Peyer's patch (tissue), 4 donors: ENCODE measurements around the gene TNP2. TPM values are rescaled to one million over a fixed set of nuclear protein-coding genes. Genes with fewer than 3 reads are reported as not detected.
"Not testable (repeated sequence)": the region's sequence is repeated elsewhere in the genome, so short reads cannot be mapped to it uniquely, and the experiment has no call there.

ENCODE experiments used
- DNase-seq, 3 donors: peaks; one replicate each; pipeline ENCODE4 v3.0.0-alpha.2; 2017 to 2019
- H3K27ac ChIP-seq, 4 donors: fragments of 200-600 bp; sonication (generic); one replicate each; pipeline ENCODE4 v1.5.1; 2016 to 2019
- H3K27me3 ChIP-seq, 2 donors: fragments of 200-600 bp; sonication (generic); one replicate each; pipeline ENCODE4 v1.5.1; 2019
- H3K36me3 ChIP-seq, 3 donors: fragments of 200-600 bp; sonication (generic); one replicate each; pipeline ENCODE4 v1.5.1; 2016 to 2019
- H3K4me1 ChIP-seq, 4 donors: fragments of 200-600 bp; sonication (generic); one replicate each; pipeline ENCODE4 v1.5.1; 2016 to 2019
- H3K4me3 ChIP-seq, 4 donors: fragments of 200-600 bp; sonication (generic); 1 replicate in 3 of 4; 2 replicates in 1 of 4; pipeline ENCODE4 v1.5.1; 2016 to 2019; ENCODE audit warnings: mild to moderate bottlenecking in 1 of 4
- H3K9me3 ChIP-seq, 4 donors: fragments of 200-600 bp; sonication (generic); one replicate each; pipeline ENCODE4 v1.5.1; 2016 to 2019; ENCODE audit warnings: mild to moderate bottlenecking in 1 of 4
- POLR2A ChIP-seq, 2 donors: fragments of 450-650 bp; IDR thresholded peaks; one replicate each; pipeline ENCODE4 v1.5.1; 2017; ENCODE audit warnings: antibody characterized with exemption in 2 of 2, mild to moderate bottlenecking in 2 of 2, moderate library complexity in 2 of 2
- total RNA-seq, 4 donors: library from RNA; depleted of rRNA; stranded (reverse); fragments of >200 nt; gene quantifications; one replicate each; pipeline ENCODE4 v1.1.0, GENCODE V29; 2016
- TF ChIP-seq, protein P1 (sequence below), 6 experiments: fragments of 450-650 bp in 4 of 6; fragments of 200-600 bp in 2 of 6; sonication (generic) in 1 of 6; IDR thresholded peaks; one replicate each; pipeline ENCODE4 v1.5.1; 2017 to 2019; ENCODE audit warnings: antibody characterized with exemption in 6 of 6, mild to moderate bottlenecking in 3 of 6, moderate library complexity in 1 of 6

The TNP2 gene
- total RNA-seq, 4 donors from 2014 or later, result not detected

DNA sequence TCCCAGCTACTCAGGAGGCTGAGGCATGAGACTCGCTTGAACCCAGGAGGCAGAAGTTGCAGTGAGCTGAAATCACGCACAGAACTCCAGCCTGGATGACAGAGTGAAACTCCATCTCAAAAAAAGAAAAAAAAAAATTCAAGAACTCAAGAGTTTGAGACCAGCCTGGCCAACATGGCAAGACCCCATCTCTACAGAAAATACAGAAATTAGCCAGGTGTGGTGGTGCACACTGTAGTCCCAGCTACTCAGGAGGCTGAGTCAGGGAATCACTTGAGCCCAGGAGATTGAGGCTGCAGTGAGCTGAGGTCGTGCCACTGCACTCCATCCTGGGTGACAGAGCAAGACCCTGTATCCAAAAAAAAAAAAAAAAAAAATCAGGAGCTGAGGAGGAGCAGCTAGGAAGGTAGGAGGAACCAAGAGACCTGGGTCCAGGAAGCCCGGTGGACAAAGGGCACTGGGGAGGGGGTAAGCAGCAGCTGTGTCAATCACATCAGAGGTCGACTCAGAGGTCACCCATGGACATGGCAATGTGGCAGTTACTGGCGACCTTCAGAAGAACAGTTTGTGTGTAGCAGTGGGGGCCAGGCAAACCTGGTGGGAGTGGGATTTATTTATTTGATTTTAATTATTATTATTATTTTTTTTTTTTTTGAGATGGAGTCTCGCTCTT is 23.1 kb upstream of the TNP2 start:
- no peak overlapping the region for H3K4me3 ChIP-seq
- H3K4me1 ChIP-seq, result peaks cover 0 to 6% (median 4%) of the 10 kb centered on the region in 4 donors
- TF ChIP-seq, protein P1, sequence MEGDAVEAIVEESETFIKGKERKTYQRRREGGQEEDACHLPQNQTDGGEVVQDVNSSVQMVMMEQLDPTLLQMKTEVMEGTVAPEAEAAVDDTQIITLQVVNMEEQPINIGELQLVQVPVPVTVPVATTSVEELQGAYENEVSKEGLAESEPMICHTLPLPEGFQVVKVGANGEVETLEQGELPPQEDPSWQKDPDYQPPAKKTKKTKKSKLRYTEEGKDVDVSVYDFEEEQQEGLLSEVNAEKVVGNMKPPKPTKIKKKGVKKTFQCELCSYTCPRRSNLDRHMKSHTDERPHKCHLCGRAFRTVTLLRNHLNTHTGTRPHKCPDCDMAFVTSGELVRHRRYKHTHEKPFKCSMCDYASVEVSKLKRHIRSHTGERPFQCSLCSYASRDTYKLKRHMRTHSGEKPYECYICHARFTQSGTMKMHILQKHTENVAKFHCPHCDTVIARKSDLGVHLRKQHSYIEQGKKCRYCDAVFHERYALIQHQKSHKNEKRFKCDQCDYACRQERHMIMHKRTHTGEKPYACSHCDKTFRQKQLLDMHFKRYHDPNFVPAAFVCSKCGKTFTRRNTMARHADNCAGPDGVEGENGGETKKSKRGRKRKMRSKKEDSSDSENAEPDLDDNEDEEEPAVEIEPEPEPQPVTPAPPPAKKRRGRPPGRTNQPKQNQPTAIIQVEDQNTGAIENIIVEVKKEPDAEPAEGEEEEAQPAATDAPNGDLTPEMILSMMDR (IDR thresholded peaks at IDR 0.05), result no peak
- no peak overlapping the region for H3K27ac ChIP-seq
- no peaks in the 10 kb centered on the region for H3K36me3 ChIP-seq
- no peaks in the 10 kb centered on the region for H3K9me3 ChIP-seq
- H3K27me3 ChIP-seq, result no peaks in the 10 kb centered on the region
- DNase-seq, result no peak

DNA sequence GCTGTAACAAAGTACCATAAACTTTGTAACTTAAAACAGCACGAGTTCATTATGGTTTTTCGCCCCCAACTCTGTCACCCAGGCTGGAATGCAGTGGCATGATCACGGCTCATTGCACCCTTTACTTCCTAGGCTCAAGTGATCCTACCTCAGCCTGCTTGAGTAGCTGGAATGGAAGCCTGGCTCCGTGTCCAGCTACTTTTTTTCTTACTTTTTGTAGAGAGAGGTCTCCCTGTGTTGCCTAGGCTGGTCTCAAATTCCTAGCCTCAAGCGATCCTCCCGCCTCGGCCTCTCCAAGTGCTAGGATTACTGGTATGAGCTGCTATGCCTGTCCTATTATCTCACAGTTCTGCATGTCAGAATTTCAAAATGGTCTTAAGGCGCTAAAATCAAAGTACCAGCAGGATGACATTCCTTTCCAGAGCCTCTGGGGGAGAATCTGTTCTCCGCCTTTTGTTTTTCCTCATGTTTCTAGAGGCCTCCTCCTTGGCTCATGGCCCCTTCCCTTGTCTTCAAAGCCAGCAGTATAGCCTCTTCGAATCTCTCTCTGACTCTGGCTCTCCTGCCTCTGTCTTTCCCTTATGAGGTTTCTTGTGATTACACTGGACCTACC is 22.1 kb upstream of the TNP2 start:
- no peak overlapping the region for H3K27ac ChIP-seq
- no peaks in the 10 kb centered on the region for H3K36me3 ChIP-seq
- TF ChIP-seq, protein P1 (IDR thresholded peaks at IDR 0.05), result no peak
- TF ChIP-seq POLR2A (IDR thresholded peaks at IDR 0.05), result no peak
- H3K4me3 ChIP-seq, result no peak overlapping the region
- no peaks in the 10 kb centered on the region for H3K4me1 ChIP-seq
- no peak for DNase-seq
- H3K27me3 ChIP-seq, result no peaks in the 10 kb centered on the region
- no peaks in the 10 kb centered on the region for H3K9me3 ChIP-seq

DNA sequence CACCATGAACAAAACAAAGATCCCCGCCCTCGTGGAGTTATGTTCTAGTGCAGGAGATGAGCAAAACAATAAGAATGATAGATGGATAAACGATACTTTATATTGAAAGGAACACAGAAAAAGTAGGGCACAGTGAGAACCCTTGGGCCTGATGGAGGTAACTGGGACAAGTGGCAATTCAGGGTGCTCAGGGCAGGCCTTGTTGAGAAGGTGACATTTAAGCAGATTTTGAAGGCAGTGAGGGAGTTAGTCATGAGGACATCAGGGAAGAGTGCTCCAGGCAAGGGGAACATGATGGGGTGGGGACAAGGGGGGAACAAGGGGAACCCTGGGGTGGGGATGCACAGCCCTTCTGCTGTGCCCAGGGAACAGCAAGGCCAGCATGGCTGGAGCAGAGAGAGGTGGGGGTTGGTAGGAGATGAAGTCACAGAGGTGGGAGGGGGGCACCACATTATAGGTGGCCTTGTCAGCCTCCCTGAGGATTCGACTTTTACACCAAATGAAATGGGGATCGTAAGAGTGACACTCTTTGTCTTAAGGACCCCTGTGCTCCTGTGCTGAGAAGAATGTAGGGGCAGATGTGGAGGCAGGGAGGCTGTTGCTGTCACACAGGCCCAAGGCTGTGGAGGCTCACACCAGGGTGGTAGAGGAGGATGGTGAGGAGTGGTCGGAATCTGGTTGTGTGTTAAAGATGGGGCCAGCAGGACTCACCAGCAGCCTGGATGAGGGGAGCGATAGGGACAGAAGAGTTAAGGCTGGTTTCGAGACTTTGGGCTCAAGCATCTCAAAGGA is 21.2 kb upstream of the TNP2 start:
- TF ChIP-seq, protein P1 (IDR thresholded peaks at IDR 0.05), result no peak
- TF ChIP-seq POLR2A (IDR thresholded peaks at IDR 0.05), result no peak
- no peaks in the 10 kb centered on the region for H3K27me3 ChIP-seq
- H3K9me3 ChIP-seq, result no peaks in the 10 kb centered on the region
- H3K4me3 ChIP-seq, result no peak overlapping the region
- no peak for DNase-seq
- H3K4me1 ChIP-seq, result no peaks in the 10 kb centered on the region
- no peak overlapping the region for H3K27ac ChIP-seq
- no peaks in the 10 kb centered on the region for H3K36me3 ChIP-seq

DNA sequence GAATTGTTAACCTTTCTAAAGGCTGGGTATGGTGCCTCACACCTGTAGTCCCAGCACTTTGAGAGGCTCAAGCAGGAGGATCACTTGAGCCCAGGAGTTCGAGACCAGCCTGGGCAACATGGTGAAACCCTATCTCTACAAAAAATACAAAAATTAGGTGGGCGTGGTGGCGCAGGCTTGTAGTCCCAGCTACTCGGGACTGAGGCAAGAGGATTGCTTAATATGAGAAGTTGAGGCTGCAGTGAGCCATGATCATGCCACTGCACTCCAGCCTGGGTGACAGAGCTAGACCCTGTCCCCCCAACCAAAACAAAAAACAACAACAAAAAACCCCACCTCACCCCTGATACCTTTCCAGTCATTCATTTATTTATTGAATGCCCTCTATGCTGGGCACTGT is 20.6 kb upstream of the TNP2 start:
- H3K4me1 ChIP-seq, H3K4me3 ChIP-seq, H3K9me3 ChIP-seq, H3K36me3 ChIP-seq, H3K27me3 ChIP-seq, DNase-seq, H3K27ac ChIP-seq: not testable (repeated sequence)

DNA sequence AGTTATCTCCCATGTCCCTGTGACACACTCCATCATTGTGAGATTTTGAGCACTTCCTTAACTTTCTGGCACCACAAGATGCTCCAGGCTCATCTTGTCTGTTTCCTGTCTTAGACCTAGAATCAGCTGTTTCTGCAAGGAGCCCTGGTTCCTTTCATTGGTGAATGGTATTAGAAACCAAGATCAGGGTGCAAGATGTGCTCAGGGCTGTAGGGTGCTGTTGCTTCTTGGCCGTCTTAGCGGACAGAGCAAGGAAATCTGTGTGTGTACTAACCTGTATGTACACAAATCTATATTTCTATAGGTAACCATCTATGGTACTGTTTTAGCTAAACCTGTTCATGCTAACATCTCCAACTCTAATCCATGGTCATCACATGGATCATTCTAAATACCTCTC is 20.1 kb upstream of the TNP2 start:
- Histone ChIP-seq H3K9me3 (no peaks in the 10 kb centered on the region), H3K27me3 (no peaks in the 10 kb centered on the region)
- TF ChIP-seq, protein P1 (IDR thresholded peaks at IDR 0.05), result no peak
- TF ChIP-seq POLR2A (IDR thresholded peaks at IDR 0.05), result no peak

DNA sequence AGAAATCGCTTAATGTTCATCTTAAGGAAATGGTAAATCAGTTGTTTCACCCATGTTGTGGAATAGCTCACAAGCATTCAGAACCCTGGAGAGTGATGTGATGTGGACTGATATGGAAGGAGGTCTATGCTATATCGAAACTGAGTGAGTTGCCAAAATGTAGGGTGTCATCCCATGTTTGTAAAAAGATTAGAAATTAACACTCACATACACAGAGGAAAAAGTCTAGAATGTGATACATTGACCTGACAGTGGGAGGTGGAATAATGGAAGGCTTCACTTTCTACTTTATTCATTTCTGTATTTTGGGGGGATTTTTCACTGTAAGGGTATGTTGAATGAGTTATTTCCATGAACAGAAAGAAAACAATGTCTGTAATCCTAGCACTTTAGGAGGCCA is 16.7 kb upstream of the TNP2 start:
- H3K36me3 ChIP-seq, result no peaks in the 10 kb centered on the region
- H3K4me1 ChIP-seq, result no peaks in the 10 kb centered on the region
- H3K4me3 ChIP-seq, result no peak overlapping the region
- H3K9me3 ChIP-seq, result no peaks in the 10 kb centered on the region
- no peak for DNase-seq
- no peak overlapping the region for H3K27ac ChIP-seq
- TF ChIP-seq, protein P1 (IDR thresholded peaks at IDR 0.05), result no peak
- no peak for TF ChIP-seq POLR2A (IDR thresholded peaks at IDR 0.05)
- no peaks in the 10 kb centered on the region for H3K27me3 ChIP-seq

More for the DNA sequence above, 20.1 kb upstream of the TNP2 start:
- H3K36me3 ChIP-seq, result no peaks in the 10 kb centered on the region
- no peaks in the 10 kb centered on the region for H3K4me1 ChIP-seq
- DNase-seq, result no peak
- H3K4me3 ChIP-seq, result no peak overlapping the region
- H3K27ac ChIP-seq, result no peak overlapping the region
